Panc1 (cell line): ENCODE results near the gene FARS2. TPM values are rescaled to one million over a fixed set of nuclear protein-coding genes. Genes with fewer than 3 reads are reported as not detected.

Source experiments
- ATAC-seq: fragments of 200-7000 bp; cut with Tn5 transposase; 2 replicates; pipeline ENCODE4 v1.9.1; 2020; ENCODE audit warnings: mild to moderate bottlenecking, moderate library complexity
- BruUV-seq: library from RNA; stranded (reverse); fragments of 400-500 nt; replicated peaks from 2 replicates; lab custom pipeline; 2021; lab: Mats Ljungman, UMichigan
- CTCF ChIA-PET: fragments of 300-600 bp; sonication (Branson Sonifier 250); formaldehyde crosslinking; loops from one replicate; lab custom pipeline; 2022; ENCODE audit warnings: antibody characterized with exemption; lab: Charles Lee
- POLR2A ChIA-PET: fragments of 300-600 bp; sonication (Branson Sonifier 250); formaldehyde crosslinking; loops from one replicate; lab custom pipeline; 2022; ENCODE audit warnings: antibody characterized with exemption; lab: Charles Lee
- DNase-seq: peaks from one replicate; pipeline ENCODE4 v3.0.0-alpha.2; 2010; ENCODE audit warnings: low read depth, low spot score
- H3K27ac ChIP-seq: 2 replicates; pipeline ENCODE4 v1.5.1; 2011; ENCODE audit warnings: mild to moderate bottlenecking, low read length, inconsistent platforms
- H3K27me3 ChIP-seq: fragments of 200-500 bp; sonication (Bioruptor generic); 2 replicates; pipeline ENCODE4 v1.6.0; 2014; ENCODE audit warnings: low read length, inconsistent platforms; ENCODE audit not compliant: control insufficient read depth, insufficient read depth
- H3K36me3 ChIP-seq: fragments of 200-500 bp; sonication (Bioruptor generic); 2 replicates; pipeline ENCODE4 v1.5.1; 2014; ENCODE audit warnings: inconsistent platforms, mild to moderate bottlenecking, low read length, moderate library complexity; ENCODE audit not compliant: control insufficient read depth, insufficient read depth
- H3K4me1 ChIP-seq: 2 replicates; pipeline ENCODE4 v1.5.1; 2011; ENCODE audit warnings: inconsistent platforms, mild to moderate bottlenecking, low read length, moderate library complexity; ENCODE audit not compliant: control insufficient read depth, insufficient read depth
- H3K4me3 ChIP-seq, 2 experiments: 2 replicates each; pipeline ENCODE4 v1.5.1; 2011 to 2012; ENCODE audit warnings: low read depth in 2 of 2, low read length in 2 of 2, mild to moderate bottlenecking in 2 of 2, inconsistent platforms in 1 of 2, moderate library complexity in 1 of 2
- H3K9me3 ChIP-seq: fragments of 200-500 bp; sonication (Bioruptor generic); 2 replicates; pipeline ENCODE4 v1.5.1; 2014; ENCODE audit warnings: low read depth, mild to moderate bottlenecking, inconsistent platforms, low read length, moderate library complexity; ENCODE audit not compliant: control insufficient read depth, insufficient read depth
- CTCF ChIP-seq: fragments of 450-650 bp; IDR thresholded peaks from 2 replicates; pipeline ENCODE4 v1.5.1; 2017; ENCODE audit warnings: mild to moderate bottlenecking
- POLR2AphosphoS5 ChIP-seq: IDR thresholded peaks from 2 replicates; pipeline ENCODE4 v1.6.1; 2012; ENCODE audit warnings: mild to moderate bottlenecking, low read depth, low read length, moderate library complexity
- REST ChIP-seq, 2 experiments: IDR thresholded peaks; 2 replicates each; pipeline ENCODE4 v1.6.1; 2011 to 2012; ENCODE audit warnings: low read depth in 2 of 2, control low read depth in 1 of 2, low read length in 1 of 2, mild to moderate bottlenecking in 1 of 2, moderate library complexity in 1 of 2; ENCODE audit not compliant: insufficient read depth in 1 of 2
- SIN3A ChIP-seq: IDR thresholded peaks from 2 replicates; pipeline ENCODE4 v1.6.1; 2012; ENCODE audit warnings: low read depth, mild to moderate bottlenecking, low read length, moderate library complexity, borderline replicate concordance; ENCODE audit not compliant: insufficient read depth
- TCF7L2 ChIP-seq: IDR thresholded peaks from 2 replicates; pipeline ENCODE4 v1.6.1; 2011; ENCODE audit warnings: mild to moderate bottlenecking, low read depth, low read length, inconsistent platforms
- in situ Hi-C: cut with HindIII; loops from 2 replicates; pipeline ENCODE4 v1.10.0; 2016; ENCODE audit warnings: low sequenced_read_pairs, low pct_unique_long_range_greater_than_20kb
- intact Hi-C: fragments of 100-400 bp; cut with micrococcal nuclease; formaldehyde crosslinking; loops from one replicate; pipeline ENCODE4 v1.10.0; 2022; ENCODE audit not compliant: unreplicated experiment
- total RNA-seq: library from RNA; stranded (reverse); gene quantifications from one replicate; pipeline ENCODE4 v1.2.1, GENCODE V29; 2021; ENCODE audit not compliant: unreplicated experiment

Gene FARS2
- total RNA-seq, 1 experiment from 2014 or later: 12.8 TPM

DNA sequence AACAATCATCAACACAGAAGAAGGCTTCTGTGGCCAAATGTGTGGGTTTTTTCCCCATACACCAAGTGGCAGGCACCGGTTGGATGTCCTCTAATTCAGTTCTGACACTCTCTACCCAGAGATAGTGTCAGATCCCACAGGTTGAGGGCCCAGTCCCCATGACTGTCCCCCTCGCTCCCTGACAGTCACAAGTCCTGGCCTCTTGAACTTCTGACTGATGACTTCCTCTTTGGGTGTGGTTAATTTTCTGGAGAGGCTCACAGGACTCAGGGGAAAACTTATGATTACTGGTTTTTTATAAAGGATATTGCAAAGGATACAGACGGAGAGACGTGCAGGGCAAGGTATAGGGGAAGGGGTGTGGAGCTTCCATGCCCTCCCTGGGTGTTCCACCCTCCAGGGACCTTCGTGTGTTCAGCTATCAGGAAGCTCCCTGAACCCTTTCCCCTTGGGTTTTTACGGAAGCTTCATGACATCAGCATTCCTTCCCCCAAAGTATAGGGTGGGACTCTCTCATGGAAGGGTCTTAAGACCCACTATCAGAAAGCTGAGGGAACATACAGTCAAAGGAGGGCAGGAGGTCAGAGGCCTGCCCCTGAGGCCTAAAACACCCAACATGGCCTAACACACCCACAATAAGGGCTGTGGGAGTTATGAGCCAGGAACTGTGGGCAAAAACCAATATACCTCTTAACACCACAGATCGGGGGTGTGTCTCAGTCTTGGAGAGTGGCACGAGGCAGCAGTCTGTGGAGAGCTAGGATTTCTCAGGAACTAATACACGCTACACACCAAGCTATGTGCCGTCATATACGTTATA is 33.3 kb downstream of the FARS2 start:
- Histone ChIP-seq H3K27me3 (no peaks in the 10 kb centered on the region), H3K36me3 (no peaks in the 10 kb centered on the region), H3K9me3 (no peaks in the 10 kb centered on the region), H3K4me3 (no peak overlapping the region), H3K27ac (no peak overlapping the region), H3K4me1 (no peaks in the 10 kb centered on the region)
- BruUV-seq: no TSS peak
- intact Hi-C loops: no loop called here
- DNase-seq: no peak
- ChIA-PET POLR2A (no interaction called here), CTCF (no interaction called here)
- no peak for ATAC-seq
- no peak for TF ChIP-seq SIN3A
- no peak for TF ChIP-seq TCF7L2
- no peak for TF ChIP-seq REST (IDR thresholded peaks at IDR 0.05; ENCODE audit: insufficient read depth in 1 of 2, low read depth in 2 of 2, low read length in 1 of 2)
- no peak for TF ChIP-seq POLR2AphosphoS5
- no peak for TF ChIP-seq CTCF
- in situ Hi-C loops: no loop called here

DNA sequence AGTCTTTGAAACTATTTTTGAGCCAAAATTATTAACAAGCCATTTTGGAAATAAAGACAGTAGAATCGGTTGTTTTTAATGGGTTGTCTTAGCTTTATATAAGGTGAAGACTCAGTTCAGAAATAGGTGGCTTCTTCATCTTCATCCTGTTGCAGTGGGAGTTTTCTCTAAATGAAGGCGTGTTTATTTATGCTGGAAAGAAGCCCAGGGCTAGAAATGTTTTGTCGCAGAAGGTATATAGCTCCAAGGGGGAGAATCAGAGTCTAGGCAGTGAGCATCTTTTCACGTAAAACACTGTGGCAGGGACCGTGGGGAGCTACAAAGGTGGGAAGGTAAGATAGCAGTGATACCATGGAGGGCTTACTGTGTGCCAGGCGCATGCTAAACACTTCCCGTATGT is 34.3 kb downstream of the FARS2 start:
- intact Hi-C loops (no loop called here), in situ Hi-C loops (no loop called here)
- ChIA-PET POLR2A (no interaction called here), CTCF (no interaction called here)
- DNase-seq: no peak
- no peaks in the 10 kb centered on the region for H3K4me1 ChIP-seq
- TF ChIP-seq POLR2AphosphoS5 (no peak), CTCF (no peak)
- no peaks in the 10 kb centered on the region for H3K9me3 ChIP-seq
- no peaks in the 10 kb centered on the region for H3K27me3 ChIP-seq
- no peak overlapping the region for H3K27ac ChIP-seq
- no TSS peak for BruUV-seq
- H3K4me3 ChIP-seq: no peak overlapping the region
- H3K36me3 ChIP-seq: no peaks in the 10 kb centered on the region
- ATAC-seq: no peak
